WTC11 (cell line): ENCODE data around the gene OR52H1. TPM values are rescaled to one million over a fixed set of nuclear protein-coding genes. Genes with fewer than 3 reads are reported as not detected.

Source experiments
- ATAC-seq: fragments of 200-7000 bp; cut with Tn5 transposase; 2 replicates; pipeline ENCODE4 v1.10.0; 2021; ENCODE audit warnings: mild to moderate bottlenecking, moderate library complexity
- CTCF ChIA-PET: fragments of 300-600 bp; sonication (Branson Sonifier 250); formaldehyde crosslinking; loops from one replicate; lab custom pipeline; 2021; ENCODE audit warnings: antibody characterized with exemption; lab: Charles Lee
- POLR2A ChIA-PET: fragments of 350-600 bp; sonication (Branson Sonifier 250); formaldehyde crosslinking; loops from one replicate; lab custom pipeline; 2021; ENCODE audit warnings: antibody characterized with exemption; lab: Charles Lee
- DNase-seq: peaks from one replicate; pipeline ENCODE4 v3.0.0; 2021; ENCODE audit warnings: low spot score
- H3K27ac Mint-ChIP-seq: 2 replicates; pipeline ENCODE4 v1.8.0; 2021; ENCODE audit warnings: mixed read lengths
- H3K27me3 Mint-ChIP-seq: 2 replicates; pipeline ENCODE4 v1.8.0; 2021; ENCODE audit warnings: low read depth, mild to moderate bottlenecking, moderate library complexity, mixed read lengths
- H3K36me3 Mint-ChIP-seq: 2 replicates; pipeline ENCODE4 v1.8.0; 2021; ENCODE audit warnings: mixed read lengths
- H3K4me1 Mint-ChIP-seq: 2 replicates; pipeline ENCODE4 v1.8.0; 2022; ENCODE audit warnings: mixed read lengths
- H3K4me3 Mint-ChIP-seq: 2 replicates; pipeline ENCODE4 v1.8.0; 2021; ENCODE audit warnings: mild to moderate bottlenecking, moderate library complexity, mixed read lengths
- H3K9me3 Mint-ChIP-seq: 2 replicates; pipeline ENCODE4 v1.8.0; 2021; ENCODE audit warnings: mixed read lengths
- CREB1 ChIP-seq: sonication (generic); formaldehyde crosslinking; IDR thresholded peaks from 2 replicates; pipeline ENCODE4 v1.8.0; 2023; ENCODE audit warnings: mild to moderate bottlenecking, missing genetic modification reagents
- E2F1 ChIP-seq: sonication (generic); formaldehyde crosslinking; IDR thresholded peaks from 2 replicates; pipeline ENCODE4 v1.8.0; 2022; ENCODE audit warnings: mild to moderate bottlenecking, missing genetic modification reagents
- ELF4 ChIP-seq: sonication (generic); formaldehyde crosslinking; IDR thresholded peaks from 2 replicates; pipeline ENCODE4 v1.8.1; 2022; ENCODE audit warnings: low read depth, mild to moderate bottlenecking, moderate library complexity, missing genetic modification reagents
- NFATC4 ChIP-seq: fragments of 250-450 bp; sonication (Bioruptor Pico); IDR thresholded peaks from 2 replicates; pipeline ENCODE4 v1.9.0; 2021; ENCODE audit warnings: mild to moderate bottlenecking
- NR2C2 ChIP-seq: sonication (generic); formaldehyde crosslinking; IDR thresholded peaks from 2 replicates; pipeline ENCODE4 v1.8.0; 2022; ENCODE audit warnings: mild to moderate bottlenecking, missing genetic modification reagents
- RORB ChIP-seq: fragments of 250-450 bp; sonication (Bioruptor Pico); IDR thresholded peaks from 2 replicates; pipeline ENCODE4 v1.9.0; 2021; ENCODE audit warnings: mild to moderate bottlenecking
- SOX15 ChIP-seq: fragments of 250-450 bp; sonication (Bioruptor Pico); IDR thresholded peaks from 2 replicates; pipeline ENCODE4 v1.9.0; 2021; ENCODE audit warnings: mild to moderate bottlenecking
- STAT6 ChIP-seq: sonication (generic); formaldehyde crosslinking; conservative IDR thresholded peaks from 2 replicates; pipeline ENCODE4 v1.8.1; 2023; ENCODE audit warnings: mild to moderate bottlenecking, low read depth, missing genetic modification reagents, moderate library complexity
- TEAD4 ChIP-seq: sonication (generic); formaldehyde crosslinking; IDR thresholded peaks from 2 replicates; pipeline ENCODE4 v1.8.0; 2022; ENCODE audit warnings: mild to moderate bottlenecking, missing genetic modification reagents
- ZNF138 ChIP-seq: sonication (generic); formaldehyde crosslinking; conservative IDR thresholded peaks from 2 replicates; pipeline ENCODE4 v1.8.1; 2022; ENCODE audit warnings: mild to moderate bottlenecking, moderate library complexity, missing genetic modification reagents
- ZNF671 ChIP-seq: fragments of 250-450 bp; sonication (Bioruptor Pico); IDR thresholded peaks from 2 replicates; pipeline ENCODE4 v1.8.0; 2021; ENCODE audit warnings: mild to moderate bottlenecking
- total RNA-seq: library from RNA; stranded (reverse); gene quantifications from 3 replicates; pipeline ENCODE4 v1.2.3, GENCODE V29; 2021
- TF ChIP-seq, protein P1 (sequence below): sonication (generic); formaldehyde crosslinking; IDR thresholded peaks from 2 replicates; pipeline ENCODE4 v1.8.1; 2022; ENCODE audit warnings: low read depth, missing genetic modification reagents, borderline replicate concordance
- TF ChIP-seq, protein P2 (sequence below): sonication (generic); formaldehyde crosslinking; IDR thresholded peaks from 2 replicates; pipeline ENCODE4 v1.8.0; 2022; ENCODE audit warnings: missing genetic modification reagents
- TF ChIP-seq, protein P3 (sequence below): sonication (generic); formaldehyde crosslinking; IDR thresholded peaks from 2 replicates; pipeline ENCODE4 v1.8.1; 2023; ENCODE audit warnings: mild to moderate bottlenecking, missing genetic modification reagents, borderline replicate concordance
- TF ChIP-seq, protein P4 (sequence below): sonication (generic); formaldehyde crosslinking; conservative IDR thresholded peaks from 2 replicates; pipeline ENCODE4 v1.8.1; 2022; ENCODE audit warnings: mild to moderate bottlenecking, missing genetic modification reagents
- TF ChIP-seq, protein P5 (sequence below): sonication (generic); formaldehyde crosslinking; IDR thresholded peaks from 2 replicates; pipeline ENCODE4 v1.8.1; 2022; ENCODE audit warnings: mild to moderate bottlenecking, missing genetic modification reagents, moderate library complexity, borderline replicate concordance

OR52H1 gene
- total RNA-seq, 1 experiment from 2014 or later: not detected

DNA sequence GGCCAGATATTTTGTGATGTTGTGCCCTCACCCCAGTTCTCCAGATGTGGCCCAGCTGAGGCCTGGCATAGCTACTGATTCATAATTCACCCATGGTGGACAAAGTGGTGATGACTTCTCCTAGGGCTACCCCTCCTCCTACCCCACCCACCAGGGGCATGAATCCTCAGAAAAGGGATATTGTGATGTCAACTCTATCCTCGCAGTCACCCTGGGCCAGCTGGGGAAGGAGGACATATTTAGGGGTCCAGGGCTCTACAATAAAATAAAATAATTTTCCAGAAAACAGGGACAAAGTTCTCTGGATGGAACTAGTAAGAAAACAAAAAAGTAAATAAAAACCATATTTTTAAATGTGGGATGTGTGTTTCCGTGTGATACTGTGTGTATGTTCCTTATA lies 31.7 kb downstream of the OR52H1 start, which contains the start of gene UBQLNL:
Gene UBQLNL (minus strand): TSS at position 101 of the 400 bp plus-strand sequence. CDS start 258 bp downstream, outside the sequence.
- H3K4me1 Mint-ChIP-seq: peaks cover 6% of the 10 kb centered on the region
- ATAC-seq: no peak
- peaks cover 12% of the 10 kb centered on the region for H3K9me3 Mint-ChIP-seq
- POLR2A ChIA-PET: no interaction called here
- no peak within 1 kb of the TSS for H3K27ac Mint-ChIP-seq
- TF ChIP-seq ZNF138 (CRISPR knock-in tag) (no peak), ELF4 (CRISPR knock-in tag) (no peak), CREB1 (CRISPR knock-in tag) (no peak), NFATC4 (no peak), SOX15 (CRISPR knock-in tag) (no peak)
- TF ChIP-seq, protein P1, sequence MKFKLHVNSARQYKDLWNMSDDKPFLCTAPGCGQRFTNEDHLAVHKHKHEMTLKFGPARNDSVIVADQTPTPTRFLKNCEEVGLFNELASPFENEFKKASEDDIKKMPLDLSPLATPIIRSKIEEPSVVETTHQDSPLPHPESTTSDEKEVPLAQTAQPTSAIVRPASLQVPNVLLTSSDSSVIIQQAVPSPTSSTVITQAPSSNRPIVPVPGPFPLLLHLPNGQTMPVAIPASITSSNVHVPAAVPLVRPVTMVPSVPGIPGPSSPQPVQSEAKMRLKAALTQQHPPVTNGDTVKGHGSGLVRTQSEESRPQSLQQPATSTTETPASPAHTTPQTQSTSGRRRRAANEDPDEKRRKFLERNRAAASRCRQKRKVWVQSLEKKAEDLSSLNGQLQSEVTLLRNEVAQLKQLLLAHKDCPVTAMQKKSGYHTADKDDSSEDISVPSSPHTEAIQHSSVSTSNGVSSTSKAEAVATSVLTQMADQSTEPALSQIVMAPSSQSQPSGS (CRISPR knock-in tag): no peak
- TF ChIP-seq, protein P2, sequence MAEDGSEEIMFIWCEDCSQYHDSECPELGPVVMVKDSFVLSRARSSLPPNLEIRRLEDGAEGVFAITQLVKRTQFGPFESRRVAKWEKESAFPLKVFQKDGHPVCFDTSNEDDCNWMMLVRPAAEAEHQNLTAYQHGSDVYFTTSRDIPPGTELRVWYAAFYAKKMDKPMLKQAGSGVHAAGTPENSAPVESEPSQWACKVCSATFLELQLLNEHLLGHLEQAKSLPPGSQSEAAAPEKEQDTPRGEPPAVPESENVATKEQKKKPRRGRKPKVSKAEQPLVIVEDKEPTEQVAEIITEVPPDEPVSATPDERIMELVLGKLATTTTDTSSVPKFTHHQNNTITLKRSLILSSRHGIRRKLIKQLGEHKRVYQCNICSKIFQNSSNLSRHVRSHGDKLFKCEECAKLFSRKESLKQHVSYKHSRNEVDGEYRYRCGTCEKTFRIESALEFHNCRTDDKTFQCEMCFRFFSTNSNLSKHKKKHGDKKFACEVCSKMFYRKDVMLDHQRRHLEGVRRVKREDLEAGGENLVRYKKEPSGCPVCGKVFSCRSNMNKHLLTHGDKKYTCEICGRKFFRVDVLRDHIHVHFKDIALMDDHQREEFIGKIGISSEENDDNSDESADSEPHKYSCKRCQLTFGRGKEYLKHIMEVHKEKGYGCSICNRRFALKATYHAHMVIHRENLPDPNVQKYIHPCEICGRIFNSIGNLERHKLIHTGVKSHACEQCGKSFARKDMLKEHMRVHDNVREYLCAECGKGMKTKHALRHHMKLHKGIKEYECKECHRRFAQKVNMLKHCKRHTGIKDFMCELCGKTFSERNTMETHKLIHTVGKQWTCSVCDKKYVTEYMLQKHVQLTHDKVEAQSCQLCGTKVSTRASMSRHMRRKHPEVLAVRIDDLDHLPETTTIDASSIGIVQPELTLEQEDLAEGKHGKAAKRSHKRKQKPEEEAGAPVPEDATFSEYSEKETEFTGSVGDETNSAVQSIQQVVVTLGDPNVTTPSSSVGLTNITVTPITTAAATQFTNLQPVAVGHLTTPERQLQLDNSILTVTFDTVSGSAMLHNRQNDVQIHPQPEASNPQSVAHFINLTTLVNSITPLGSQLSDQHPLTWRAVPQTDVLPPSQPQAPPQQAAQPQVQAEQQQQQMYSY (CRISPR knock-in tag): no peak
- no peaks in the 10 kb centered on the region for H3K27me3 Mint-ChIP-seq
- no peak for DNase-seq
- H3K36me3 Mint-ChIP-seq: no peaks in the 10 kb centered on the region
- CTCF ChIA-PET: no interaction called here
- no peak within 1 kb of the TSS for H3K4me3 Mint-ChIP-seq

DNA sequence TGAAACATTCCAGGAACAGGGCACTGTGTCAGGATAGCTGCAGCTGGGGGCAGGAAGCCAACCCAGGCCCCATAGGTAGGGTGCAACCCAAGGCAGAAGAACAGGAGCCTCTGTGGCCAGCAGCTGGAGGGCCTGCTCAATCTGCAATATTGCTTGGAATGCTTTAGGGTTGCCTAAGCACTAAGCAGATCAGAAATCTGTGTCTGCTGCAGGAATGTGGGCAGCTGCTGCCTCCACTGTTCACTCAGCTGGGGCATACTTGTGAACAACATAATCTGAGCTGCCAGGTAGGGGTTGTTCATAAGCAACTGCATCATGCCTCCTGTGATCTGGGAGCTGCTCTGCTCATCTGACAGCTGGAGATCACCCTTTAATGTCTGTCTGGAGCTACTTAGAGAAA lies 33.5 kb downstream of the OR52H1 start:
- no peak for DNase-seq
- no peak overlapping the region for H3K4me3 Mint-ChIP-seq
- H3K27me3 Mint-ChIP-seq: no peaks in the 10 kb centered on the region
- ChIA-PET POLR2A (no interaction called here), CTCF (interaction anchor here (1.0 kb wide), 1 partner anchor 38 kb away, joined by 3 read pairs; no protein-coding TSS in a partner anchor)
- H3K9me3 Mint-ChIP-seq: peaks cover 12% of the 10 kb centered on the region
- H3K4me1 Mint-ChIP-seq: peaks cover 6% of the 10 kb centered on the region
- H3K36me3 Mint-ChIP-seq: no peaks in the 10 kb centered on the region
- ATAC-seq: no peak
- H3K27ac Mint-ChIP-seq: no peak overlapping the region
- TF ChIP-seq, protein P3, sequence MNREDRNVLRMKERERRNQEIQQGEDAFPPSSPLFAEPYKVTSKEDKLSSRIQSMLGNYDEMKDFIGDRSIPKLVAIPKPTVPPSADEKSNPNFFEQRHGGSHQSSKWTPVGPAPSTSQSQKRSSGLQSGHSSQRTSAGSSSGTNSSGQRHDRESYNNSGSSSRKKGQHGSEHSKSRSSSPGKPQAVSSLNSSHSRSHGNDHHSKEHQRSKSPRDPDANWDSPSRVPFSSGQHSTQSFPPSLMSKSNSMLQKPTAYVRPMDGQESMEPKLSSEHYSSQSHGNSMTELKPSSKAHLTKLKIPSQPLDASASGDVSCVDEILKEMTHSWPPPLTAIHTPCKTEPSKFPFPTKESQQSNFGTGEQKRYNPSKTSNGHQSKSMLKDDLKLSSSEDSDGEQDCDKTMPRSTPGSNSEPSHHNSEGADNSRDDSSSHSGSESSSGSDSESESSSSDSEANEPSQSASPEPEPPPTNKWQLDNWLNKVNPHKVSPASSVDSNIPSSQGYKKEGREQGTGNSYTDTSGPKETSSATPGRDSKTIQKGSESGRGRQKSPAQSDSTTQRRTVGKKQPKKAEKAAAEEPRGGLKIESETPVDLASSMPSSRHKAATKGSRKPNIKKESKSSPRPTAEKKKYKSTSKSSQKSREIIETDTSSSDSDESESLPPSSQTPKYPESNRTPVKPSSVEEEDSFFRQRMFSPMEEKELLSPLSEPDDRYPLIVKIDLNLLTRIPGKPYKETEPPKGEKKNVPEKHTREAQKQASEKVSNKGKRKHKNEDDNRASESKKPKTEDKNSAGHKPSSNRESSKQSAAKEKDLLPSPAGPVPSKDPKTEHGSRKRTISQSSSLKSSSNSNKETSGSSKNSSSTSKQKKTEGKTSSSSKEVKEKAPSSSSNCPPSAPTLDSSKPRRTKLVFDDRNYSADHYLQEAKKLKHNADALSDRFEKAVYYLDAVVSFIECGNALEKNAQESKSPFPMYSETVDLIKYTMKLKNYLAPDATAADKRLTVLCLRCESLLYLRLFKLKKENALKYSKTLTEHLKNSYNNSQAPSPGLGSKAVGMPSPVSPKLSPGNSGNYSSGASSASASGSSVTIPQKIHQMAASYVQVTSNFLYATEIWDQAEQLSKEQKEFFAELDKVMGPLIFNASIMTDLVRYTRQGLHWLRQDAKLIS (CRISPR knock-in tag): no peak
- TF ChIP-seq NR2C2 (no peak), STAT6 (no peak), ELF4 (CRISPR knock-in tag) (no peak), TEAD4 (no peak), ZNF671 (no peak), RORB (CRISPR knock-in tag) (no peak), E2F1 (CRISPR knock-in tag) (no peak)
- TF ChIP-seq, protein P4, sequence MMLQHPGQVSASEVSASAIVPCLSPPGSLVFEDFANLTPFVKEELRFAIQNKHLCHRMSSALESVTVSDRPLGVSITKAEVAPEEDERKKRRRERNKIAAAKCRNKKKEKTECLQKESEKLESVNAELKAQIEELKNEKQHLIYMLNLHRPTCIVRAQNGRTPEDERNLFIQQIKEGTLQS (CRISPR knock-in tag): no peak
- TF ChIP-seq, protein P5, sequence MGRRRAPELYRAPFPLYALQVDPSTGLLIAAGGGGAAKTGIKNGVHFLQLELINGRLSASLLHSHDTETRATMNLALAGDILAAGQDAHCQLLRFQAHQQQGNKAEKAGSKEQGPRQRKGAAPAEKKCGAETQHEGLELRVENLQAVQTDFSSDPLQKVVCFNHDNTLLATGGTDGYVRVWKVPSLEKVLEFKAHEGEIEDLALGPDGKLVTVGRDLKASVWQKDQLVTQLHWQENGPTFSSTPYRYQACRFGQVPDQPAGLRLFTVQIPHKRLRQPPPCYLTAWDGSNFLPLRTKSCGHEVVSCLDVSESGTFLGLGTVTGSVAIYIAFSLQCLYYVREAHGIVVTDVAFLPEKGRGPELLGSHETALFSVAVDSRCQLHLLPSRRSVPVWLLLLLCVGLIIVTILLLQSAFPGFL (CRISPR knock-in tag): no peak
- TF ChIP-seq, protein P2 (CRISPR knock-in tag): no peak
